Caco-2 (cell line): Measurements from ENCODE around the gene RABGAP1L. TPM values are rescaled to one million over a fixed set of nuclear protein-coding genes. Genes with fewer than 3 reads are reported as not detected.
"Not testable (repeated sequence)": the region's sequence is repeated elsewhere in the genome, so short reads cannot be mapped to it uniquely, and the experiment has no call there.

Source experiments
- BruUV-seq: library from RNA; stranded (reverse); fragments of 400-500 nt; replicated peaks from 2 replicates; lab custom pipeline; 2021; lab: Mats Ljungman, UMichigan
- CTCF ChIA-PET: fragments of 300-600 bp; sonication (Branson Sonifier 250); formaldehyde crosslinking; loops from one replicate; lab custom pipeline; 2022; ENCODE audit warnings: antibody characterized with exemption; lab: Charles Lee
- POLR2A ChIA-PET: fragments of 300-600 bp; sonication (Branson Sonifier 250); formaldehyde crosslinking; loops from one replicate; lab custom pipeline; 2022; ENCODE audit warnings: antibody characterized with exemption; lab: Charles Lee
- DNase-seq, 2 experiments: peaks; one replicate each; pipeline versions ENCODE4 v3.0.0 to v3.0.0-alpha.2; 2020 to 2022
- H3K27me3 ChIP-seq: replicated peaks from 2 replicates; pipeline ENCODE4 v1.6.0; 2011; ENCODE audit warnings: low read length; ENCODE audit not compliant: control insufficient read depth, insufficient read depth
- H3K36me3 ChIP-seq: 2 replicates; pipeline ENCODE4 v1.5.1; 2011; ENCODE audit warnings: low read length; ENCODE audit not compliant: control insufficient read depth, insufficient read depth
- H3K4me1 ChIP-seq: fragments of 250-450 bp; sonication (Bioruptor Pico); 2 replicates; pipeline ENCODE4 v1.5.1; 2020; ENCODE audit warnings: mild to moderate bottlenecking
- H3K4me3 ChIP-seq: 2 replicates; pipeline ENCODE4 v1.5.1; 2011; ENCODE audit warnings: low read depth, mild to moderate bottlenecking, control low read depth, low read length
- H3K9me3 ChIP-seq: fragments of 250-450 bp; sonication (Bioruptor Pico); 2 replicates; pipeline ENCODE4 v1.5.1; 2020; ENCODE audit warnings: mild to moderate bottlenecking, moderate library complexity
- H3K27ac Mint-ChIP-seq: one replicate; pipeline ENCODE4 v1.8.0; 2022; ENCODE audit warnings: mixed read lengths; ENCODE audit not compliant: unreplicated experiment
- H3K27me3 Mint-ChIP-seq: one replicate; pipeline ENCODE4 v1.8.0; 2022; ENCODE audit warnings: mixed read lengths; ENCODE audit not compliant: insufficient read depth, unreplicated experiment
- H3K36me3 Mint-ChIP-seq: one replicate; pipeline ENCODE4 v1.8.0; 2022; ENCODE audit warnings: mild to moderate bottlenecking, mixed read lengths; ENCODE audit not compliant: insufficient read depth, unreplicated experiment
- H3K4me1 Mint-ChIP-seq: one replicate; pipeline ENCODE4 v1.8.0; 2022; ENCODE audit warnings: low read depth, mixed read lengths; ENCODE audit not compliant: unreplicated experiment
- H3K4me3 Mint-ChIP-seq: one replicate; pipeline ENCODE4 v1.8.0; 2022; ENCODE audit warnings: mild to moderate bottlenecking, moderate library complexity, mixed read lengths; ENCODE audit not compliant: unreplicated experiment
- H3K9me3 Mint-ChIP-seq: one replicate; pipeline ENCODE4 v1.8.0; 2022; ENCODE audit warnings: mixed read lengths; ENCODE audit not compliant: unreplicated experiment
- CTCF ChIP-seq, 2 experiments: fragments of 200-600 bp in 1 of 2; IDR thresholded peaks; 1 replicate in 1 of 2; 2 replicates in 1 of 2; pipeline versions ENCODE4 v1.5.1 to v1.8.0; 2011 to 2022; ENCODE audit warnings: antibody characterized with exemption in 1 of 2, control low read depth in 1 of 2, inconsistent platforms in 1 of 2, low read depth in 1 of 2, low read length in 1 of 2, mild to moderate bottlenecking in 1 of 2, moderate library complexity in 1 of 2; ENCODE audit not compliant: insufficient read depth in 1 of 2, severe bottlenecking in 1 of 2, unreplicated experiment in 1 of 2
- intact Hi-C: fragments of 100-400 bp; cut with micrococcal nuclease; formaldehyde crosslinking; loops from one replicate; pipeline ENCODE4 v1.10.0; 2022; ENCODE audit not compliant: unreplicated experiment
- total RNA-seq: library from RNA; stranded (reverse); gene quantifications from 2 replicates; pipeline ENCODE4 v1.2.3, GENCODE V29; 2022

RABGAP1L gene
- total RNA-seq, 1 experiment from 2014 or later: 20.3 TPM

GRCh38 chr1:174534789-174535188, 375.5 kb downstream of the RABGAP1L start:
- Mint-ChIP-seq H3K4me3 (no peak overlapping the region), H3K36me3 (no peaks in the 10 kb centered on the region), H3K4me1 (no peaks in the 10 kb centered on the region), H3K27me3 (no peaks in the 10 kb centered on the region), H3K27ac (no peak overlapping the region), H3K9me3 (peaks cover 33% of the 10 kb centered on the region)
- H3K4me1 ChIP-seq: no peaks in the 10 kb centered on the region
- no peaks in the 10 kb centered on the region for H3K27me3 ChIP-seq
- no peaks in the 10 kb centered on the region for H3K36me3 ChIP-seq
- POLR2A ChIA-PET: no interaction called here
- BruUV-seq: no TSS peak
- intact Hi-C loops: no loop called here
- CTCF ChIA-PET: no interaction called here
- DNase-seq: no peak
- H3K4me3 ChIP-seq: no peak overlapping the region
- H3K9me3 ChIP-seq: no peaks in the 10 kb centered on the region
- TF ChIP-seq CTCF (IDR thresholded peaks at IDR 0.05; ENCODE audit: insufficient read depth in 1 of 2, low read depth in 1 of 2, low read length in 1 of 2, severe bottlenecking in 1 of 2, unreplicated experiment in 1 of 2): no peak

DNA sequence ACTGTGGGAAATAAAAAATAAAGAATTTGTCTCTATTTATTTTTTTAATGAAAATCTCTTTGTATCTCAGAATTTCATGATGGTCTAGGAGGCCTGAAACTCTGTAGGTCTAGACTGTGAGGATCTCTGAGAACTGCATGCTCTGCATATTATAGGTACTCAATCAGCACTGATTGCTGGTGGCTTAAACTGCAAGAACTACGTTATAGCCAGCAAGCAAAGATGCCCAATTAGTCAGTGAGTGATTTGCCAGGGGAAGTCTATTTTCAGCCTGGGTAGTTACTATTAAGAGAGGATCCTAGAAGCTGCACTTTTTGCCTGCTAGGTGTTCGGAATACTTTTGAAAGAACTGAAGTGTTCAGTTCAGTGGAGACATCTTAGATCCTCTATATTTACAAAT, 375.9 kb downstream of the RABGAP1L start:
- Histone ChIP-seq H3K36me3 (no peaks in the 10 kb centered on the region), H3K4me1 (no peaks in the 10 kb centered on the region), H3K27me3 (no peaks in the 10 kb centered on the region), H3K9me3 (no peaks in the 10 kb centered on the region), H3K4me3 (no peak overlapping the region)
- POLR2A ChIA-PET: no interaction called here
- intact Hi-C loops: no loop called here
- CTCF ChIA-PET: no interaction called here
- TF ChIP-seq CTCF (IDR thresholded peaks at IDR 0.05; ENCODE audit: insufficient read depth in 1 of 2, low read depth in 1 of 2, low read length in 1 of 2, severe bottlenecking in 1 of 2, unreplicated experiment in 1 of 2): no peak
- Mint-ChIP-seq H3K27ac (no peak overlapping the region), H3K4me3 (no peak overlapping the region), H3K36me3 (no peaks in the 10 kb centered on the region), H3K27me3 (no peaks in the 10 kb centered on the region), H3K9me3 (peaks cover 33% of the 10 kb centered on the region), H3K4me1 (no peaks in the 10 kb centered on the region)
- no TSS peak for BruUV-seq
- no peak for DNase-seq

GRCh38 chr1:174543421-174543820, 384.1 kb downstream of the RABGAP1L start:
- H3K4me3 ChIP-seq, H3K36me3 Mint-ChIP-seq, H3K4me3 Mint-ChIP-seq, H3K9me3 ChIP-seq, H3K4me1 ChIP-seq, DNase-seq, H3K27me3 Mint-ChIP-seq, intact Hi-C loops, BruUV-seq, H3K27ac Mint-ChIP-seq, H3K27me3 ChIP-seq, POLR2A ChIA-PET, H3K36me3 ChIP-seq, H3K4me1 Mint-ChIP-seq, CTCF ChIA-PET: not testable (repeated sequence)
- H3K9me3 Mint-ChIP-seq: peaks cover 19% of the 10 kb centered on the region

DNA sequence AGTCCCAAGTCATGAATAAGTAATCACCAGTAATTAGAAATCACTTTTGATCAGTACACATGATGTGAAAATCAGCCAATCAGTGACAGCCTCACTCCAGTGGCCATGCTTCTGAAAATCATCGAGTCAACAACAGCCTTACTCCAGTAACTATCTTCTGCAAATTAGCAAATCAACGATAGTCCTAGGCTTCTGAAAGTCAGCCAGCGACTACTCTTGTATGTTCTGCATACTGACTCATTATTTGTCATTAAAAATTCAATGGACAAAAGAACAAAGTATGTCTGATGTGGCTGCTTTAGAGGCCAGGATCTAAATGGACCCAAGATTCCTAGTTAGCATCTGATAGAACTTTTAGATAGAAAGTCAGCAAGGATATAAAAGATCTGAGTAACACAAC, 391.0 kb downstream of the RABGAP1L start:
- no peak for DNase-seq
- Mint-ChIP-seq H3K27me3 (no peaks in the 10 kb centered on the region), H3K4me1 (no peaks in the 10 kb centered on the region), H3K4me3 (no peak overlapping the region), H3K36me3 (no peaks in the 10 kb centered on the region), H3K27ac (no peak overlapping the region), H3K9me3 (no peaks in the 10 kb centered on the region)
- intact Hi-C loops: no loop called here
- CTCF ChIA-PET: no interaction called here
- H3K4me3 ChIP-seq: no peak overlapping the region
- H3K36me3 ChIP-seq: no peaks in the 10 kb centered on the region
- POLR2A ChIA-PET: no interaction called here
- no peak for TF ChIP-seq CTCF (IDR thresholded peaks at IDR 0.05; ENCODE audit: insufficient read depth in 1 of 2, low read depth in 1 of 2, low read length in 1 of 2, severe bottlenecking in 1 of 2, unreplicated experiment in 1 of 2)
- no peaks in the 10 kb centered on the region for H3K9me3 ChIP-seq
- no peaks in the 10 kb centered on the region for H3K4me1 ChIP-seq
- no peaks in the 10 kb centered on the region for H3K27me3 ChIP-seq
- BruUV-seq: no TSS peak
